Osteocyte (in vitro differentiated cells): ENCODE data around the gene UMAD1. TPM values are rescaled to one million over a fixed set of nuclear protein-coding genes. Genes with fewer than 3 reads are reported as not detected.

Experiments used
- DNase-seq: peaks from one replicate; pipeline ENCODE4 v3.0.0; 2021; ENCODE audit warnings: mixed read lengths; ENCODE audit not compliant: unreplicated experiment; ENCODE audit errors: extremely low spot score
- H3K27ac Mint-ChIP-seq: one replicate; pipeline ENCODE4 v1.8.0; 2021; ENCODE audit warnings: mild to moderate bottlenecking, mixed read lengths; ENCODE audit not compliant: unreplicated experiment
- H3K27me3 Mint-ChIP-seq: one replicate; pipeline ENCODE4 v1.8.0; 2021; ENCODE audit warnings: mixed read lengths; ENCODE audit not compliant: unreplicated experiment
- H3K36me3 Mint-ChIP-seq: one replicate; pipeline ENCODE4 v1.8.0; 2021; ENCODE audit warnings: mixed read lengths; ENCODE audit not compliant: unreplicated experiment
- H3K4me1 Mint-ChIP-seq: one replicate; pipeline ENCODE4 v1.8.0; 2021; ENCODE audit warnings: mixed read lengths; ENCODE audit not compliant: unreplicated experiment
- H3K4me3 Mint-ChIP-seq: one replicate; pipeline ENCODE4 v1.8.0; 2021; ENCODE audit warnings: mild to moderate bottlenecking, moderate library complexity, mixed read lengths; ENCODE audit not compliant: unreplicated experiment
- H3K9me3 Mint-ChIP-seq: one replicate; pipeline ENCODE4 v1.8.0; 2021; ENCODE audit warnings: mixed read lengths; ENCODE audit not compliant: unreplicated experiment
- total RNA-seq: library from RNA; stranded (reverse); gene quantifications from 2 replicates; pipeline ENCODE4 v1.2.1, GENCODE V29; 2021
- TF ChIP-seq, protein P1 (sequence below): fragments of 200-600 bp; sonication (generic); IDR thresholded peaks from 2 replicates; pipeline ENCODE4 v1.5.0; 2021; ENCODE audit warnings: antibody characterized with exemption, mild to moderate bottlenecking, moderate library complexity

The UMAD1 gene
- total RNA-seq, 1 donor from 2014 or later, result 10.9 TPM

GRCh38 chr7:7897509-7897908 is 257.0 kb downstream of the UMAD1 start:
- DNase-seq, result no peak
- Mint-ChIP-seq H3K27me3 (no peaks in the 10 kb centered on the region), H3K27ac (no peak overlapping the region), H3K4me1 (peaks cover 4% of the 10 kb centered on the region), H3K9me3 (no peaks in the 10 kb centered on the region), H3K4me3 (no peak overlapping the region), H3K36me3 (no peaks in the 10 kb centered on the region)
- TF ChIP-seq, protein P1, sequence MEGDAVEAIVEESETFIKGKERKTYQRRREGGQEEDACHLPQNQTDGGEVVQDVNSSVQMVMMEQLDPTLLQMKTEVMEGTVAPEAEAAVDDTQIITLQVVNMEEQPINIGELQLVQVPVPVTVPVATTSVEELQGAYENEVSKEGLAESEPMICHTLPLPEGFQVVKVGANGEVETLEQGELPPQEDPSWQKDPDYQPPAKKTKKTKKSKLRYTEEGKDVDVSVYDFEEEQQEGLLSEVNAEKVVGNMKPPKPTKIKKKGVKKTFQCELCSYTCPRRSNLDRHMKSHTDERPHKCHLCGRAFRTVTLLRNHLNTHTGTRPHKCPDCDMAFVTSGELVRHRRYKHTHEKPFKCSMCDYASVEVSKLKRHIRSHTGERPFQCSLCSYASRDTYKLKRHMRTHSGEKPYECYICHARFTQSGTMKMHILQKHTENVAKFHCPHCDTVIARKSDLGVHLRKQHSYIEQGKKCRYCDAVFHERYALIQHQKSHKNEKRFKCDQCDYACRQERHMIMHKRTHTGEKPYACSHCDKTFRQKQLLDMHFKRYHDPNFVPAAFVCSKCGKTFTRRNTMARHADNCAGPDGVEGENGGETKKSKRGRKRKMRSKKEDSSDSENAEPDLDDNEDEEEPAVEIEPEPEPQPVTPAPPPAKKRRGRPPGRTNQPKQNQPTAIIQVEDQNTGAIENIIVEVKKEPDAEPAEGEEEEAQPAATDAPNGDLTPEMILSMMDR, result no peak

DNA sequence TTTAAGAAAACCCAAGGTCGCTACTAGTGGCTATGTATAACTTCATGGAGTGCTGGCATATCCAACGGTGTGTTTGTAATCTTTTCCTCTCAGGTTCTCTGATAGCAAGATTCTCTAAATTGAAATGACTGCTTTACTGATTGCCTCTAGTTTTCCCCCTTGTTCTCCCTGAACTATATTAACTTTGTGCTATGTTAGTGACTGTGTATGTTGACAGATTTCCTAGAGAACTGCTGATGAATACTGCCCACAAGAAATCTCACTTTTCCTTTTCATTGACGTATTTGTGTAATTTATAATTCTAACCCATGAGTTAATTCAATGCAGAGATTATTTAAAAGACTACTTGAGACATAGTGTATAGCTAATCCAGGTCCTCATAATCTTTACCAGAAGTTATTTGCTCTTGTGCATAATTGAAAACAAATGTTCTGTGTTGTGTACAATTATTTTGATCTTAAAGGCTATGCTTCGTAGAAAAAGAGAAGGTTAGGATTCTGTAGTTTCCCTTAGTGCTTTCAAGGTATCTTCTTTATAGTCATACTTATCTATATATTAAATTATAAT is 257.5 kb downstream of the UMAD1 start:
- no peak for DNase-seq
- H3K27me3 Mint-ChIP-seq, result no peaks in the 10 kb centered on the region
- H3K36me3 Mint-ChIP-seq, result no peaks in the 10 kb centered on the region
- no peak overlapping the region for H3K27ac Mint-ChIP-seq
- H3K4me1 Mint-ChIP-seq, result peaks cover 4% of the 10 kb centered on the region
- no peak overlapping the region for H3K4me3 Mint-ChIP-seq
- TF ChIP-seq, protein P1, result no peak
- no peaks in the 10 kb centered on the region for H3K9me3 Mint-ChIP-seq

DNA sequence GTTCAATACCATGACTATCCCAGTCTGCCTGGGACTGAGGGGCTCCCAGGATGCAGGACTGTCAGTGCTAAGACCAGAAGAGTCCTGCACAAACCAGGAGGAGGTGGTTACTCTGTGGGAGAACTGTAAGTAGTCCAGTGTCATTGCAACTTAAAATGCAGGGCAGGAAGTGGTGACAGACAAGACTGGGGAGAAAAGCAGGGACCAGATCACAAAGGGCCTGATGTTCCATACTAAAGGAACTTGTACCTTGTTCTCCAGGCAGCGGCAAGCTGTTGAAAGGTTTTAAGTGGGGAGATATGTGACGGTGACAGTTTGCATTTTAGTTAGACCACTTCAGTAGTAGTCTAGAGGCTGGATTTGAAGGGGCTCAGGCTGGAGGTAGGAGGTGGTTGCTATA is 262.3 kb downstream of the UMAD1 start:
- Mint-ChIP-seq H3K9me3 (no peaks in the 10 kb centered on the region), H3K4me3 (no peak overlapping the region), H3K27me3 (no peaks in the 10 kb centered on the region), H3K4me1 (no peaks in the 10 kb centered on the region), H3K36me3 (no peaks in the 10 kb centered on the region), H3K27ac (no peak overlapping the region)
- TF ChIP-seq, protein P1, result no peak
- DNase-seq, result no peak

- H3K4me1 Mint-ChIP-seq, result no peaks in the 10 kb centered on the region
- no peaks in the 10 kb centered on the region for H3K9me3 Mint-ChIP-seq
- H3K36me3 Mint-ChIP-seq, result no peaks in the 10 kb centered on the region
- no peak for DNase-seq
- no peak overlapping the region for H3K27ac Mint-ChIP-seq
- TF ChIP-seq, protein P1, result no peak
- H3K27me3 Mint-ChIP-seq, result no peaks in the 10 kb centered on the region
- H3K4me3 Mint-ChIP-seq, result no peak overlapping the region
Observed at GRCh38 chr7:7907306-7907705, 266.8 kb downstream of the UMAD1 start.

- TF ChIP-seq, protein P1, result no peak
- H3K9me3 Mint-ChIP-seq, result no peaks in the 10 kb centered on the region
- no peak for DNase-seq
- no peak overlapping the region for H3K27ac Mint-ChIP-seq
- no peaks in the 10 kb centered on the region for H3K36me3 Mint-ChIP-seq
- no peaks in the 10 kb centered on the region for H3K27me3 Mint-ChIP-seq
- no peaks in the 10 kb centered on the region for H3K4me1 Mint-ChIP-seq
- no peak overlapping the region for H3K4me3 Mint-ChIP-seq
Observed at GRCh38 chr7:7908622-7909145, 268.1 kb downstream of the UMAD1 start.
